CD4-positive, CD25-positive, alpha-beta regulatory T cell (primary cell): ENCODE results near the gene CD7. TPM values are rescaled to one million over a fixed set of nuclear protein-coding genes. Genes with fewer than 3 reads are reported as not detected.

ENCODE experiments used
- ATAC-seq, 2 donors: fragments of 150-1000 bp; cut with Tn5 transposase; one replicate each; pipeline ENCODE4 v1.10.0; 2021; ENCODE audit warnings: low read depth in 2 of 2, moderate number of reproducible peaks in 2 of 2, moderate library complexity in 1 of 2
- DNase-seq, 3 donors: peaks; one replicate each; pipeline versions ENCODE4 v3.0.0 to v3.0.0-alpha.2; 2012 to 2022; ENCODE audit warnings: mixed read lengths in 1 of 3
- H3K27ac ChIP-seq: one replicate; pipeline ENCODE4 v1.7.0; 2013; ENCODE audit warnings: mild to moderate bottlenecking, low read length; ENCODE audit not compliant: insufficient read depth, poor library complexity, severe bottlenecking
- H3K27me3 ChIP-seq: one replicate; pipeline ENCODE4 v1.7.0; 2013; ENCODE audit warnings: low read length; ENCODE audit not compliant: control insufficient read depth, insufficient read depth
- H3K36me3 ChIP-seq: one replicate; pipeline ENCODE4 v1.7.0; 2013; ENCODE audit warnings: mild to moderate bottlenecking, low read length, moderate library complexity; ENCODE audit not compliant: control insufficient read depth, insufficient read depth
- H3K4me1 ChIP-seq: 2 replicates; pipeline ENCODE4 v1.7.0; 2013; ENCODE audit warnings: mild to moderate bottlenecking, low read length; ENCODE audit not compliant: insufficient read depth, control insufficient read depth, poor library complexity, severe bottlenecking
- H3K4me3 ChIP-seq: one replicate; pipeline ENCODE4 v1.7.0; 2013; ENCODE audit warnings: low read depth, mild to moderate bottlenecking, low read length, moderate library complexity
- H3K9me3 ChIP-seq, 2 experiments: 1 replicate in 1 of 2; 2 replicates in 1 of 2; pipeline ENCODE4 v1.7.0; 2013; ENCODE audit warnings: low read length in 2 of 2, mild to moderate bottlenecking in 1 of 2, moderate library complexity in 1 of 2; ENCODE audit not compliant: control insufficient read depth in 2 of 2
- H3K27ac Mint-ChIP-seq, 3 donors: one replicate each; pipeline ENCODE4 v1.8.0; 2020 to 2022; ENCODE audit warnings: mild to moderate bottlenecking in 3 of 3, mixed read lengths in 3 of 3, moderate library complexity in 2 of 3
- H3K27me3 Mint-ChIP-seq: one replicate; pipeline ENCODE4 v1.8.0; 2022; ENCODE audit warnings: mild to moderate bottlenecking, mixed read lengths
- H3K36me3 Mint-ChIP-seq: one replicate; pipeline ENCODE4 v1.8.0; 2020; ENCODE audit warnings: mixed read lengths
- H3K4me1 Mint-ChIP-seq, 4 donors: one replicate each; pipeline ENCODE4 v1.8.0; 2020 to 2022; ENCODE audit warnings: mixed read lengths in 4 of 4, mild to moderate bottlenecking in 1 of 4
- H3K4me3 Mint-ChIP-seq, 4 donors: one replicate each; pipeline ENCODE4 v1.8.0; 2020 to 2022; ENCODE audit warnings: mild to moderate bottlenecking in 4 of 4, mixed read lengths in 4 of 4, moderate library complexity in 3 of 4
- H3K9me3 Mint-ChIP-seq, 7 donors: one replicate each; pipeline ENCODE4 v1.8.0; 2020 to 2022; ENCODE audit warnings: mixed read lengths in 7 of 7, mild to moderate bottlenecking in 3 of 7, moderate library complexity in 2 of 7
- polyA plus RNA-seq, 4 donors: library from polyadenylated mRNA; unstranded; fragments of 300-500 nt; fragmentation: Illumina TruSeq; gene quantifications; one replicate each; pipeline ENCODE4 v1.2.3, GENCODE V29; 2021
- total RNA-seq: library from RNA; stranded (reverse); gene quantifications from one replicate; pipeline ENCODE4 v1.2.3, GENCODE V29; 2022

CD7 gene
- total and polyA plus RNA-seq, 5 donors from 2014 or later = 56.3 to 140 (median 75.4) TPM

DNA sequence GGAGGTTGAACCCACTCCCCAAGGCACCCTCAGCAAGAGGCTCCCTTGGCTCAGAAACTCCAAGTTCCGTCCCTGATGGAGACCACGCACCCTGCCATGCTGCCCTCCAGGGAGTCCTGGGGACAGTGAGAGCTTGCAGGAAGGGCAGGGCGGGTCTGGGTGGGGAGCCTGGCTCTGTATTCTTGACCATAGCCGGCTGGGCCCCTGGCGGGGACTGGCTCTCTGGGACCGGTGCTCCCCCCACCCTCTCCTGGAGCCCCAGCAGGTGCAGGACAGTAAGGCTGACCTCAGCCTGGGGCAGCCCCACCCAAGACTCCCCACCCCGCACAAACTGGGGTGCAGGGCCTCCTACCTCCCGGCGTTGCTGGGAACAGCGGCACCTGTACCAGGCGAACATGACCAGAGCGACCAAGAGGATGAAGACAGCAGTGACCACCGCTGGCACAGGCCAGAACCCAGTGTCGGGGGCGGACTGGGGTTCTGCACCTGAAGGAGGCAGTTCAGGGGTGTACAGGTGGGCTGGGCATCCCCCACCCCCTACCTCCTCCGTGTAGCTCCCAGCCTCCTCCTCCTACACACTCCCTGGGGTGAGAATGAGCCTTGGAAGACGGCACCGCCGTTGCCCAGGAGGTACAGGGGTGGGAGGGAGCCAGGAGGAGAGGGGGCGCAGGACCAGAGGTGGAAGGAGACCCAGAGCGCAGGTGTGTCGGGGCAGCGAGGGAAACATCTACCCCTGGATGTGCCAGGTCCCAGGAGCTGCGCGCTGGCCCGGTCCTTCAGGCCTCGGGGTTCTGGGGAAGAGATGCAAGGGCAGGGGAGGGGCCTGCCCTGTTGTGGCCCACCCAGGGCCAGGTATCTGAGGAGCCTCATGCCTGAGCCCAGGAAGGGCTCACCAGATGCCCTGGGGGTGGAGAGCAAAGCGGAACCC lies 5.4 kb upstream of the CD7 start:
- Histone ChIP-seq H3K4me1 (peaks cover 26% of the 10 kb centered on the region), H3K27ac (no peak overlapping the region), H3K36me3 (no peaks in the 10 kb centered on the region), H3K4me3 (no peak overlapping the region), H3K27me3 (no peaks in the 10 kb centered on the region), H3K9me3 (no peaks in the 10 kb centered on the region)
- Mint-ChIP-seq H3K36me3 (no peaks in the 10 kb centered on the region), H3K9me3 (no peaks in the 10 kb centered on the region), H3K27ac (peak overlapping the region in 2 of 3 donors; percentile 51 to 82), H3K4me1 (peaks cover 0 to 19% (median 9%) of the 10 kb centered on the region in 4 donors), H3K27me3 (peaks cover 7% of the 10 kb centered on the region), H3K4me3 (peak overlapping the region in 2 of 4 donors; percentile 77 to 79)
- DNase-seq = no peak
- no peak for ATAC-seq

DNA sequence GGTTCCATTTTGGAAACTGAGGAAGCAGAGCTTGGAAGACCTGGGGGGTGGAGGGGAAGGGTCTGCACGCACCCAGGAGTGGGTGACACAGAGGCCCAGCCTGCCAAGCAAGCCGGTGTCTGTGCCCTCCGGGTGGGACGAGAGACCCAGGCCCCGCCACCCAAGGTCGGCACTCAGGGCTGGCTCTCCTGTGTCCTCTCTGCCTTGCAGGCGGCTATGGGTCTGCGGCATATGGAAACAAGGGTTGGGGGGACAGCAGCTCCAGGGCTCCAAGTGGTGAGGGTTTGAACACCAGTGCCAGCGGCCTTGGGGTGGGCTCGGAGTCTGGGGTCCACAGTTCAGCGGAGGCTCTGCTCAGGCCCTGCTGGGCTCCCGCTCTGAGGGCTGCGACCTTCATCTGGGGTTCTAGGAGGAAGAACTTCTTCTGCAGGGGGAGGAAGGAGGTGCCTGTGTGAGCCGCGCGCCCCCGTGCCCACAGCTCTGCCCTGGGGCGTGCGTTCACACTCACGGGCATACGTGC lies 4.6 kb upstream of the CD7 start:
- Mint-ChIP-seq H3K27ac (peak overlapping the region in 2 of 3 donors; percentile 51 to 72), H3K9me3 (no peaks in the 10 kb centered on the region), H3K4me1 (peaks cover 0 to 23% (median 9%) of the 10 kb centered on the region in 4 donors), H3K27me3 (peaks cover 7% of the 10 kb centered on the region), H3K4me3 (peak overlapping the region; percentile 72 to 83 (median 78)), H3K36me3 (no peaks in the 10 kb centered on the region)
- ATAC-seq = no peak
- peak in 1 of 3 donors; percentile 50 for DNase-seq
- Histone ChIP-seq H3K4me3 (no peak overlapping the region), H3K36me3 (no peaks in the 10 kb centered on the region), H3K27me3 (no peaks in the 10 kb centered on the region), H3K4me1 (peaks cover 34% of the 10 kb centered on the region), H3K9me3 (no peaks in the 10 kb centered on the region), H3K27ac (peak overlapping the region; percentile 67)

DNA sequence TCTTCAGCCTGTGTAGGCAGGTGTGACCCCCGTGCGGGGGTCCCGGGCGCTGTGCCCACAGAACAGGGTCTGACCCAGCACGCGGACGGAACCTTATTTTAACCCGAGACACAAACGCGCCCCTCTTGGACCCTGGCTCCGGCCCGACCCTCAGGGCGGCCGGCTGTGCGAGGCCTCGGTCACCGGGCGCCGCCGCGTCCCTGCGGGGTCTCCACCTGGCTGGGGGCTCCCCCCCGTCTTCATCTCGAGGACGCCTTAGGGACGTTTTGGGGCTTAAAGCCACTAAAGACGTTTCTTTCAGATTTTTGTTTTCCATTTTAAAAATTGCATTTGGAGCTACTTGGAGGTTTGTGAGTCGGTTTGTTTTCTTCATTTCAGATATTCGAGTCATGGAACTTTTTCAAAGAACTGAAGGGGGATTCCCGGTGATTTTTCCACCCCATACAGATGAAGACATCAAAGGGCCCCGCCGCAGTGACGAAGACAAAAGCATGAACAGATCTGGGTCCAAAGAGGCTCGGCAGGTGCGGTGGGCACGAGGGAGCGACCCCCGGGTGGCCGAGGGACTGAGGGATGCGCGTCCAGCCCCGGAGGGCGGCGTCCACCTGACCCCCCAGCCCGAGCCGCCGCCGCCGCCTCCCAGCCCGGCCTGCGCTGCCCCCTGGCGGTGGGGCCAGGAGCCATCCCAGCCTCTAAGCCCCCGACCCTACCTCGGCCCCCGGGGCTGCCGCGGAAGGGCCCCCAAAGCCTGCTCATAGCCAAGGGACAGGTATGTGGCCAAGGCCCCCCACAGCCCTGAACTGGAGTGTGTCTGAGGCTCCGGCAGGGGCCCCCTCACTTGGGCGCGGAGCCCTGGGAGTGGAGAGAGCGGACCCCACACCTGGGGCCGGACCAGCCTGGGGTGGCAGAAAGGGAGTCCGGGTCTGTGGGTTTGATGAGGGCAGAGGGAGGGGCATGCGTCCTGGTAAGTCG lies 3.8 kb upstream of the CD7 start:
- Histone ChIP-seq H3K4me3 (peak overlapping the region; percentile 24), H3K27ac (peak overlapping the region; percentile 67)

DNA sequence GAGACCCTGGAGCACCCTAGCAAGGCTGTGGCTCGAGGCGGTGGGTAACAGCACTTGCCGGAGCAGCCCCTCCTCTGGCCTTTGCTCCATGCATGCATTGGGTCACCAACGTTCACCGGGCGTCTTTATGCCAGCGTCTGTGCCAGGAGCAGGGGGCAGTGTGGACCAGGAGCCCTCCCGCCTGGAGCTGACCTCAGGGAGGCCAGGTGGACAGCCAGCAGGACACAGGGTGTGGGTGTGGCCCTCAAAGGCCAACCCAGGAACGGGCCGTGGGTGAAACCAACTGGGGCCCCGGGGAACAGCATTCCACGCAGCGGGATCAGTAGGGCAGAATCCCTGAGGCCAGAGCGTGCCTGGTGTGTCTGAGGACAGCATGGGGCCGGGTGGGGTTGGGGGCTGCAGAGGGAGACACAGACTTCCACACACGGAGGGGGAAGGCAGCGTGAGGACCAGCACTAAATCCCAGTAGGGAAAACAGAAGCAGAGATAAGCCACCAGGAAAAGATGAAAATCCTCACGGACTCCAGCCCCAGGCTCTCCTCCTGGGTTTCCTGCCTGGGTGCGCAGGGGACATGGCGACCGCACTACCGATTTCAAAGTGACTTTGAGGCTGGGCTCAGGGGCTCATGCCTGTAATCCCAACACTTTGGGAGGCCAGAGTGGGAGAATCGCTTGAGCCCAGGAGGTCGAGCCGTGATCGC lies 2.9 kb upstream of the CD7 start:
- Histone ChIP-seq H3K36me3 (no peaks in the 10 kb centered on the region), H3K4me3 (no peak overlapping the region), H3K9me3 (no peaks in the 10 kb centered on the region), H3K27ac (peak overlapping the region; percentile 67), H3K27me3 (no peaks in the 10 kb centered on the region), H3K4me1 (peaks cover 51% of the 10 kb centered on the region)
- DNase-seq (no peak), ATAC-seq (no peak)
- Mint-ChIP-seq H3K9me3 (no peaks in the 10 kb centered on the region), H3K27ac (no peak overlapping the region), H3K4me1 (peaks cover 0 to 35% (median 13%) of the 10 kb centered on the region in 4 donors), H3K27me3 (peaks cover 12% of the 10 kb centered on the region), H3K4me3 (peak overlapping the region in 3 of 4 donors; percentile 21 to 50 (median 43)), H3K36me3 (no peaks in the 10 kb centered on the region)

More for the DNA sequence above, 3.8 kb upstream of the CD7 start:
- peak; percentile 27 to 32 for ATAC-seq
- H3K27me3 ChIP-seq = no peaks in the 10 kb centered on the region
- H3K4me1 ChIP-seq = peaks cover 41% of the 10 kb centered on the region
- no peaks in the 10 kb centered on the region for H3K36me3 ChIP-seq
- H3K9me3 Mint-ChIP-seq = no peaks in the 10 kb centered on the region
- peaks cover 0 to 29% (median 9%) of the 10 kb centered on the region in 4 donors for H3K4me1 Mint-ChIP-seq
- H3K27me3 Mint-ChIP-seq = peaks cover 7% of the 10 kb centered on the region
- peak overlapping the region; percentile 87 to 89 (median 89) for H3K27ac Mint-ChIP-seq
- H3K4me3 Mint-ChIP-seq = peak overlapping the region; percentile 72 to 87 (median 86)
- no peaks in the 10 kb centered on the region for H3K9me3 ChIP-seq
- peak; percentile 57 to 74 (median 72) for DNase-seq
- no peaks in the 10 kb centered on the region for H3K36me3 Mint-ChIP-seq

DNA sequence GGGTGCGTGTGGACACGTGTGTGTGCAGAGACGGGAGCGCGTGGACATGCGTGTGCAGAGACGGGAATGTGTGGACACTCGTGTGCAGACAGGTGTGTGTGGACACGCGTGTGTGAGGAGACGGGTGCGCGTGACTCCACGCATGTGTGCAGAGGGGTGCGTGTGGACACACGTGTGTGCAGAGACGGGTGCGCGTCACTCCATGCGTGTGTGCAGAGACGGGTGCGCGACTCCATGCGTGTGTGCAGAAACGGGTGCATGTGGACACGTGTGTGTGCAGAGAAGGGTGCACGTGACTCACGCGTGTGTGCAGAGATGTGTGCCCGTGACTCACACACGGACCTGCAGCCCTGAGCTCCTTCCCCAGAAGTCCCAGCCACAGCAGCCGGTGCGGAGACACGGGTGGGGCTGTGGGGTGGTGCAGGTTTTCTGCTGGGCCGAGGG lies 2.2 kb upstream of the CD7 start:
- H3K4me1 ChIP-seq = peaks cover 57% of the 10 kb centered on the region
- ATAC-seq (no peak), DNase-seq (no peak)
- H3K9me3 ChIP-seq = no peaks in the 10 kb centered on the region
- H3K27me3 ChIP-seq = no peaks in the 10 kb centered on the region
- Mint-ChIP-seq H3K4me1 (peaks cover 0 to 31% (median 9%) of the 10 kb centered on the region in 4 donors), H3K36me3 (no peaks in the 10 kb centered on the region), H3K27me3 (peaks cover 7% of the 10 kb centered on the region), H3K27ac (no peak overlapping the region), H3K4me3 (no peak overlapping the region), H3K9me3 (no peaks in the 10 kb centered on the region)
- no peaks in the 10 kb centered on the region for H3K36me3 ChIP-seq
- H3K4me3 ChIP-seq = no peak overlapping the region
- no peak overlapping the region for H3K27ac ChIP-seq

DNA sequence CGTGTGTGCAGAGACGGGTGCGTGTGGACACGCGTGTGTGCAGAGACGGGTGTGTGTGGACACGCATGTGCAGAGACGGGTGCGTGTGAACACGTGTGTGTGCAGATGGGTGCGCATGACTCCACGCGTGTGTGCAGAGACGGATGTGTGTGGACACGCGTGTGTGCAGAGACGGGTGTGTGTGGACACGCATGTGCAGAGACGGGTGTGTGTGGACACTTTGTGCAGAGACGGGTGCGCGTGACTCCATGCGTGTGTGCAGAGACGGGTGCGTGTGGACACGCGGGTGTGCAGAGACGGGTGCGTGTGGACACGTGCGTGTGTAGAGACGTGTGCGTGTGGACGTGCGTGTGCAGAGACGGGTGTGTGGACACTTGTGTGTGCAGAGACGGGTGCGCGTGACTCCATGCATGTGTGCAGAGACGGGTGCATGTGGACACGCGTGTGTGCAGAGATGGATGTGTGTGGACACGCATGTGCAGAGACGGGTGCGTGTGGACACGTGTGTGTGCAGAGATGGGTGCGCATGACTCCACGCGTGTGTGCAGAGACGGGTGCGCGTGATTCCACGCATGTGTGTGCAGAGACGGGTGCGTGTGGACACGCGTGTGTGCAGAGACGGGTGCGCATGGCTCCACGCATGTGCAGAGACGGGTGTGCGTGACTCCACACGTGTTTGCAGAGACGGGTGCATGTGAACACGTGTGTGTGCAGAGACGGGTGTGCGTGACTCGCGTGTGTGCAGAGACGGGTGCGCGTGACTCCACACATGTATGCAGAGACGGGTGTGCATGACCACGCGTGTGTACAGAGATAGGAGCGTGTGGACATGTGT lies 1.6 kb upstream of the CD7 start:
- ATAC-seq = no peak
- no peaks in the 10 kb centered on the region for H3K36me3 ChIP-seq
- no peak overlapping the region for H3K27ac Mint-ChIP-seq
- H3K9me3 Mint-ChIP-seq = no peaks in the 10 kb centered on the region
- peaks cover 0 to 33% (median 8%) of the 10 kb centered on the region in 4 donors for H3K4me1 Mint-ChIP-seq
- H3K36me3 Mint-ChIP-seq = no peaks in the 10 kb centered on the region
- H3K4me3 Mint-ChIP-seq = no peak overlapping the region
- H3K27ac ChIP-seq = no peak overlapping the region
- H3K27me3 ChIP-seq = no peaks in the 10 kb centered on the region
- H3K4me3 ChIP-seq = no peak overlapping the region
- DNase-seq = no peak
- peaks cover 6% of the 10 kb centered on the region for H3K27me3 Mint-ChIP-seq
- no peaks in the 10 kb centered on the region for H3K9me3 ChIP-seq
- peaks cover 59% of the 10 kb centered on the region for H3K4me1 ChIP-seq
